Measurements from ENCODE around the gene ITIH5. TPM values are rescaled to one million over a fixed set of nuclear protein-coding genes. Genes with fewer than 3 reads are reported as not detected.

The ITIH5 gene
- total and polyA plus RNA-seq, 2 of the 13 experiments (the other 11 are each of a cell fraction or from before 2014, with no cell fraction given) = 4.7 to 8.9 TPM

DNA sequence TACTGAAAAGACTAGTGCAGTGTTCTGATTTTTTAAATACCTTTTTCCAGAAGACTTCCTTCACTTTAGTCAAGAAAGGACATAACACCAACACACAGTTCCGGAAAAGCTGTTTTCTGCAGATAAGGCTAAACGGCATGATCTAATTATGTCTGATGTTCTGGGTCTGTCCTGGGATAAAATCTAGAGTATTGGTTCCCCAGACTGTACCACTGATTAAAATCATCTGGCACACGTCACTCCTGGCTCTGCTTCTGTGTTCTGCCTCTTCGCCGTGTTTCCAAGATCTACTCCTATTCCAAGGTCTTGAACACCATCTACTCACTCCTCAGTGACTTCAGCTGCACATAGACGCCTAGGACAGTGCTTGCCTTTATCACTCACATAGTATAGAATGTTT, 155.2 kb downstream of the ITIH5 start:
- Histone ChIP-seq H3K27me3 (ENCODE audit: control insufficient read depth in 1 of 2, insufficient read depth in 2 of 2, low read length in 2 of 2) (peaks cover 0 to 6% of the 10 kb centered on the region in 2 experiments; a peak in 3 of 5 replicates), H2AFZ (ENCODE audit: low read length) (no peak overlapping the region), H3K79me2 (ENCODE audit: insufficient read depth, low read length) (no peaks in the 10 kb centered on the region), H3K4me1 (ENCODE audit: insufficient read depth, low read length) (peaks cover 27% of the 10 kb centered on the region), H3K4me2 (ENCODE audit: low read depth, low read length) (no peak overlapping the region), H3K4me3 (replicated peaks in 1 of 3; ENCODE audit: insufficient read depth in 1 of 3, low read depth in 2 of 3, low read length in 3 of 3) (no peak overlapping the region), H3K27ac (ENCODE audit: extremely low read length, insufficient read depth, low read length) (no peak overlapping the region), H3K9me3 (ENCODE audit: low read length) (no peaks in the 10 kb centered on the region), H4K20me1 (ENCODE audit: insufficient read depth, low read length) (no peaks in the 10 kb centered on the region), H3K9ac (ENCODE audit: insufficient read depth, low read depth, low read length) (no peak overlapping the region), H3K36me3 (replicated peaks in 1 of 2; ENCODE audit: control insufficient read depth in 1 of 2, insufficient read depth in 2 of 2, low read length in 2 of 2) (no peaks in the 10 kb centered on the region)
- WGBS (ENCODE audit: low lambda C conversion rate) = 56% methylated on average over 6 of the region's 6 CpGs
- no peak for TF ChIP-seq ZNF75D (CRISPR knock-in tag; IDR thresholded peaks at IDR 0.05; ENCODE audit: borderline replicate concordance)
- no peak for TF ChIP-seq RFXANK (CRISPR knock-in tag; IDR thresholded peaks at IDR 0.05)
- ATAC-seq = no peak
- intact Hi-C loops (cut with micrococcal nuclease; ENCODE audit: unreplicated experiment) = no loop called here
- CTCF ChIA-PET (ENCODE audit: low intra/inter-chr PET ratio, low total read pairs) = no interaction called here
- no peak for DNase-seq (ENCODE audit: low spot score)
- in situ Hi-C loops (cut with HindIII; ENCODE audit: extremely low pct_ligation_motif_present, low pct_unique_long_range_greater_than_20kb) = no loop called here
- POLR2A ChIA-PET = no interaction called here
- no peak for FAIRE-seq
- no TSS peak for BruUV-seq (replicated peaks)

Other genes starting within 250 kb of the ITIH5 start
- 603 and 1,197 TPM in 2 replicates for gene ITIH2, start 36.4 kb upstream of the ITIH5 start, total RNA-seq (2016; rRNA removed; fragmentation: Illumina TruSeq; extraction: Trizol)
- 1,427 and 1,430 TPM in 2 replicates for gene ITIH2, start 36.4 kb upstream of the ITIH5 start, polyA plus RNA-seq (2011; rRNA removed)
- gene KIN, start 121.0 kb upstream of the ITIH5 start, total RNA-seq (2016; rRNA removed; fragmentation: Illumina TruSeq; extraction: Trizol) = 23.2 and 34.6 TPM in 2 replicates
- gene KIN, start 121.0 kb upstream of the ITIH5 start, polyA plus RNA-seq (2011; rRNA removed) = 3.8 and 4.9 TPM in 2 replicates
- 416 and 578 TPM in 2 replicates for gene ATP5F1C, start 121.2 kb upstream of the ITIH5 start, total RNA-seq (2016; rRNA removed; fragmentation: Illumina TruSeq; extraction: Trizol)
- gene ATP5F1C, start 121.2 kb upstream of the ITIH5 start, polyA plus RNA-seq (2011; rRNA removed) = 306 and 407 TPM in 2 replicates
- gene TAF3, start 151.5 kb upstream of the ITIH5 start, total RNA-seq (2016; rRNA removed; fragmentation: Illumina TruSeq; extraction: Trizol) = 2.9 TPM in 2 replicates
- 1.4 and 1.7 TPM in 2 replicates for gene TAF3, start 151.5 kb upstream of the ITIH5 start, polyA plus RNA-seq (2011; rRNA removed)